IMR-90 (cell line): ENCODE data around the gene HMX2. TPM values are rescaled to one million over a fixed set of nuclear protein-coding genes. Genes with fewer than 3 reads are reported as not detected.
"Not testable (repeated sequence)": the region's sequence is repeated elsewhere in the genome, so short reads cannot be mapped to it uniquely, and the experiment has no call there.

ENCODE experiments used
- ATAC-seq: fragments of 200-7000 bp; cut with Tn5 transposase; 2 replicates; pipeline ENCODE4 v1.9.1; 2020; ENCODE audit warnings: low read depth, mild to moderate bottlenecking, moderate library complexity
- BruUV-seq: library from RNA; stranded (reverse); fragments of 400-500 nt; replicated peaks from 2 replicates; lab custom pipeline; 2021; lab: Mats Ljungman, UMichigan
- CTCF ChIA-PET: fragments of 300-600 bp; formaldehyde crosslinking; extraction: SDS; loops from one replicate; lab custom pipeline; 2021; ENCODE audit warnings: antibody characterized with exemption; lab: Yijun Ruan, JAX
- POLR2A ChIA-PET: fragments of 300-600 bp; sonication (Branson Sonifier 250); formaldehyde crosslinking; loops from one replicate; lab custom pipeline; 2022; ENCODE audit warnings: antibody characterized with exemption; ENCODE audit not compliant: unreplicated experiment; lab: Charles Lee
- DNase-seq: peaks from one replicate; pipeline ENCODE4 v3.0.0; 2013
- H2AFZ ChIP-seq: replicated peaks from 2 replicates; pipeline ENCODE3; 2013; ENCODE audit warnings: low read length, mild to moderate bottlenecking; ENCODE audit not compliant: poor library complexity
- H2AK5ac ChIP-seq: 2 replicates; pipeline ENCODE4 v1.6.1; 2013; ENCODE audit warnings: low read depth, low read length, inconsistent platforms
- H2AK9ac ChIP-seq: replicated peaks from 2 replicates; pipeline ENCODE3; 2013; ENCODE audit warnings: mild to moderate bottlenecking, low read depth, low read length, moderate library complexity; ENCODE audit not compliant: poor library complexity
- H2BK120ac ChIP-seq: 2 replicates; pipeline ENCODE4 v1.6.1; 2013; ENCODE audit warnings: low read depth, low read length, inconsistent platforms
- H2BK15ac ChIP-seq: 3 replicates; pipeline ENCODE4 v1.6.1; 2013; ENCODE audit warnings: low read depth, low read length, inconsistent platforms
- H2BK20ac ChIP-seq: 2 replicates; pipeline ENCODE4 v1.6.1; 2013; ENCODE audit warnings: low read depth, mild to moderate bottlenecking, inconsistent platforms, low read length, moderate library complexity
- H2BK5ac ChIP-seq: 2 replicates; pipeline ENCODE4 v1.6.1; 2013; ENCODE audit warnings: mild to moderate bottlenecking, low read depth, low read length, inconsistent platforms; ENCODE audit not compliant: poor library complexity, severe bottlenecking
- H3K14ac ChIP-seq: replicated peaks from 2 replicates; pipeline ENCODE4 v1.6.1; 2013; ENCODE audit warnings: low read depth, low read length, inconsistent platforms
- H3K18ac ChIP-seq: 2 replicates; pipeline ENCODE4 v1.6.1; 2013; ENCODE audit warnings: low read depth, low read length, control low read depth
- H3K23ac ChIP-seq: 2 replicates; pipeline ENCODE4 v1.6.1; 2013; ENCODE audit warnings: low read depth, low read length, inconsistent platforms
- H3K27ac ChIP-seq: 2 replicates; pipeline ENCODE4 v1.5.1; 2013; ENCODE audit warnings: mild to moderate bottlenecking, control low read depth, low read length; ENCODE audit not compliant: insufficient read depth
- H3K27me3 ChIP-seq: 2 replicates; pipeline ENCODE4 v1.6.1; 2013; ENCODE audit warnings: low read length; ENCODE audit not compliant: control insufficient read depth, insufficient read depth
- H3K36me3 ChIP-seq: 2 replicates; pipeline ENCODE4 v1.6.1; 2013; ENCODE audit warnings: low read length, mixed read lengths; ENCODE audit not compliant: control insufficient read depth, insufficient read depth
- H3K4ac ChIP-seq: 2 replicates; pipeline ENCODE4 v1.6.1; 2013; ENCODE audit warnings: low read depth, low read length, inconsistent platforms
- H3K4me1 ChIP-seq: 2 replicates; pipeline ENCODE4 v1.6.1; 2013; ENCODE audit warnings: low read length, mixed read lengths; ENCODE audit not compliant: control insufficient read depth, insufficient read depth
- H3K4me2 ChIP-seq: 2 replicates; pipeline ENCODE4 v1.6.1; 2013; ENCODE audit warnings: low read depth, mild to moderate bottlenecking, control low read depth, low read length, moderate library complexity
- H3K4me3 ChIP-seq: 2 replicates; pipeline ENCODE4 v1.5.1; 2013; ENCODE audit warnings: low read depth, mild to moderate bottlenecking, control low read depth, low read length, moderate library complexity; ENCODE audit not compliant: insufficient read depth
- H3K56ac ChIP-seq: 2 replicates; pipeline ENCODE4 v1.6.1; 2013; ENCODE audit warnings: low read length, inconsistent platforms; ENCODE audit not compliant: insufficient read depth; ENCODE audit errors: extremely low read depth
- H3K79me1 ChIP-seq, 2 experiments: 2 replicates each; pipeline ENCODE4 v1.6.1; 2013; ENCODE audit warnings: low read length in 2 of 2, inconsistent platforms in 1 of 2, low read depth in 1 of 2
- H3K9ac ChIP-seq: 2 replicates; pipeline ENCODE4 v1.6.1; 2013; ENCODE audit warnings: low read depth, low read length, control low read depth
- H3K9me1 ChIP-seq: 2 replicates; pipeline ENCODE4 v1.6.1; 2013; ENCODE audit warnings: low read length, inconsistent platforms; ENCODE audit not compliant: insufficient read depth
- H3K9me3 ChIP-seq: 2 replicates; pipeline ENCODE4 v1.6.1; 2013; ENCODE audit warnings: low read length; ENCODE audit not compliant: control insufficient read depth, insufficient read depth
- H4K20me1 ChIP-seq: 2 replicates; pipeline ENCODE4 v1.6.1; 2013; ENCODE audit warnings: low read length, inconsistent platforms; ENCODE audit not compliant: insufficient read depth
- H4K5ac ChIP-seq: 2 replicates; pipeline ENCODE4 v1.6.1; 2013; ENCODE audit warnings: mild to moderate bottlenecking, low read depth, low read length, control low read depth
- H4K8ac ChIP-seq, 2 experiments: 2 replicates each; pipeline ENCODE4 v1.6.1; 2013; ENCODE audit warnings: low read depth in 2 of 2, low read length in 2 of 2, control low read depth in 1 of 2, inconsistent platforms in 1 of 2
- H4K91ac ChIP-seq: 2 replicates; pipeline ENCODE4 v1.6.1; 2013; ENCODE audit warnings: low read depth, low read length, inconsistent platforms; ENCODE audit not compliant: insufficient read depth
- MAFK ChIP-seq: IDR thresholded peaks from 2 replicates; pipeline ENCODE4 v1.6.1; 2012; ENCODE audit warnings: low read depth, low read length, improper control_type of control experiment
- RAD21 ChIP-seq: IDR thresholded peaks from 2 replicates; pipeline ENCODE4 v1.6.1; 2012; ENCODE audit warnings: low read length, improper control_type of control experiment
- WGBS, 2 experiments: methylation state at CpG; one replicate each; pipeline versions ENCODE4 v1.1.5 to v1.1.7; 2013; ENCODE audit warnings: missing lambda C conversion rate in 2 of 2; ENCODE audit not compliant: insufficient read length in 1 of 2; ENCODE audit errors: extremely low coverage in 2 of 2; 5-methylcytosine and 5-hydroxymethylcytosine counted together
- dilution Hi-C: fragments of 300-500 bp; cut with HindIII; formaldehyde crosslinking; loops from one replicate; pipeline ENCODE4 v1.14.3; 2018; ENCODE audit warnings: low sequenced_read_pairs; ENCODE audit not compliant: unreplicated experiment
- in situ Hi-C: fragments of 300-500 bp; cut with MboI; formaldehyde crosslinking; loops from 3 replicates; pipeline ENCODE4 v1.14.3; 2019; ENCODE audit warnings: low sequenced_read_pairs, inconsistent platforms, mixed read lengths
- intact Hi-C: fragments of 100-400 bp; cut with micrococcal nuclease; formaldehyde crosslinking; loops from 2 replicates; pipeline ENCODE4 v1.10.0; 2022
- polyA plus RNA-seq, 3 experiments: library from polyadenylated mRNA; depleted of rRNA; stranded (reverse); fragments of >200 nt; gene quantifications; 2 replicates each; pipeline ENCODE4 v1.2.3, GENCODE V29; 2012; ENCODE audit warnings: low replicate concordance in 1 of 3
- total RNA-seq: library from RNA; depleted of rRNA; stranded (reverse); fragments of >200 nt; gene quantifications from 2 replicates; pipeline ENCODE4 v1.2.3, GENCODE V29; 2012

The HMX2 gene
- total and polyA plus RNA-seq, 2 of the 4 experiments (the other 2 are of a cell fraction) = not detected

GRCh38 chr10:123175389-123176387 lies 27.8 kb downstream of the HMX2 start:
- H3K14ac ChIP-seq = no peak overlapping the region
- no peak overlapping the region for H3K4ac ChIP-seq
- peaks cover 2% of the 10 kb centered on the region for H3K36me3 ChIP-seq
- no peak overlapping the region for H4K91ac ChIP-seq
- H4K5ac ChIP-seq = no peak overlapping the region
- no peak overlapping the region for H2AK9ac ChIP-seq
- no TSS peak for BruUV-seq
- no peak for DNase-seq
- no peak overlapping the region for H3K4me2 ChIP-seq
- no peak overlapping the region for H3K27ac ChIP-seq
- H3K23ac ChIP-seq = no peak overlapping the region
- no peak overlapping the region for H2AFZ ChIP-seq
- H3K4me1 ChIP-seq = no peaks in the 10 kb centered on the region
- H4K20me1 ChIP-seq = no peaks in the 10 kb centered on the region; the same call in none of the 2 replicates
- H2BK15ac ChIP-seq = no peak overlapping the region
- no peak overlapping the region for H2AK5ac ChIP-seq
- H3K56ac ChIP-seq = no peak overlapping the region
- H3K9me1 ChIP-seq = no peaks in the 10 kb centered on the region
- CTCF ChIA-PET = no interaction called here
- 80% methylated on average over 2 of the region's 9 CpGs; no CpG with 5 or more reads in 1 of the 2 experiments for WGBS, 2 experiments
- intact Hi-C loops (no loop called here), dilution Hi-C loops (no loop called here), in situ Hi-C loops (no loop called here)
- no peaks in the 10 kb centered on the region for H3K9me3 ChIP-seq
- H2BK20ac ChIP-seq = no peak overlapping the region
- H3K18ac ChIP-seq = no peak overlapping the region
- no peak overlapping the region for H2BK5ac ChIP-seq
- no peak overlapping the region for H4K8ac ChIP-seq
- no peak overlapping the region for H3K4me3 ChIP-seq
- no peaks in the 10 kb centered on the region for H3K27me3 ChIP-seq
- no peak overlapping the region for H3K9ac ChIP-seq
- H3K79me1 ChIP-seq = peaks cover 19% of the 10 kb centered on the region in 2 experiments
- TF ChIP-seq RAD21 (no peak), MAFK (peak; percentile 67)
- POLR2A ChIA-PET = no interaction called here
- no peak overlapping the region for H2BK120ac ChIP-seq
- ATAC-seq = no peak

- H3K27ac ChIP-seq, DNase-seq, H3K4me2 ChIP-seq, H3K9me3 ChIP-seq, H3K23ac ChIP-seq, H2AFZ ChIP-seq, H3K9me1 ChIP-seq, H4K20me1 ChIP-seq, H2AK5ac ChIP-seq, H3K4me3 ChIP-seq, H4K5ac ChIP-seq, H4K8ac ChIP-seq, ATAC-seq, dilution Hi-C loops, H2AK9ac ChIP-seq, H4K91ac ChIP-seq, H3K4ac ChIP-seq, H2BK15ac ChIP-seq, H3K9ac ChIP-seq, POLR2A ChIA-PET, H3K4me1 ChIP-seq, H2BK120ac ChIP-seq, H3K18ac ChIP-seq, CTCF ChIA-PET, H3K14ac ChIP-seq, H3K56ac ChIP-seq, intact Hi-C loops, H3K27me3 ChIP-seq, H2BK5ac ChIP-seq, BruUV-seq, H2BK20ac ChIP-seq, in situ Hi-C loops, H3K36me3 ChIP-seq: not testable (repeated sequence)
- WGBS, 2 experiments = no CpG with 5 or more reads among the region's 4 CpGs
- H3K79me1 ChIP-seq = peaks cover 10 to 11% of the 10 kb centered on the region in 2 experiments; a peak in 3 of 4 replicates
Measured at GRCh38 chr10:123178390-123178789, 30.5 kb downstream of the HMX2 start.
